ENCODE measurements around the gene SEC24C. TPM values are rescaled to one million over a fixed set of nuclear protein-coding genes. Genes with fewer than 3 reads are reported as not detected.
"Not testable (repeated sequence)": the region's sequence is repeated elsewhere in the genome, so short reads cannot be mapped to it uniquely, and the experiment has no call there.

Gene SEC24C
- polyA plus RNA-seq (2011; rRNA removed) (84.7 and 121 TPM in 2 replicates), polyA plus RNA-seq (2017; fragmentation: RNase III; extraction: RNeasy Plus Mini Kit Qiagen cat#74134 plus additional on column Dnase treatment) (52.6 to 54.3 TPM (median 54.1 TPM) in 3 replicates), polyA minus RNA-seq (2011; rRNA and poly(A)+ RNA removed) (139 and 162 TPM in 2 replicates)
- polyA plus RNA-seq (2012; cell fraction: cytosol; rRNA removed) = 44.8 and 58.3 TPM in 2 replicates
- 121 and 134 TPM in 2 replicates for polyA plus RNA-seq (2012; cell fraction: nucleus; rRNA removed)

GRCh38 chr10:73743905-73744663, at the start of gene SEC24C:
Gene SEC24C (plus strand): TSS chr10:73744372. CDS start chr10:73746833, 2,461 bp downstream.
- Histone ChIP-seq H3K27ac (peak within 1 kb of the TSS; percentile 90 to 94), H3K4me1 (peaks cover 35% of the 10 kb centered on the region), H3K9me3 (no peaks in the 10 kb centered on the region), H3K4me3 (peak within 1 kb of the TSS; percentile 72), H3K4me2 (peak within 1 kb of the TSS; percentile 95)
- peak; percentile 94 to 96 for ATAC-seq
- WGBS (ENCODE audit: missing lambda C conversion rate) = under 1% methylated on average over 36 of the region's 36 CpGs
- ChIA-PET CTCF (interaction anchor here (1.6 kb wide), 1 partner anchor 13 kb away, joined by 7 read pairs; no protein-coding TSS in a partner anchor), POLR2A (interaction anchor here (0.9 to 4.3 kb wide), 5 partner anchors 14 to 133 kb away, joined by 3 to 45 read pairs (median 4); partner anchors contain the start of gene CHCHD1)
- TF ChIP-seq POLR2A (IDR thresholded peaks at IDR 0.05; ENCODE audit: low read length) (peak; percentile 53), ZFP36 (IDR thresholded peaks at IDR 0.05; ENCODE audit: borderline replicate concordance, partially characterized antibody) (no peak), MAX (IDR thresholded peaks at IDR 0.05) (peak; percentile 64), POLR2AphosphoS2 (conservative IDR thresholded peaks at IDR 0.05; ENCODE audit: low read length) (no peak), FOXS1 (CRISPR knock-in tag; IDR thresholded peaks at IDR 0.05) (peak; percentile 31; the same call in 1 of the 2 replicates), GATA3 (IDR thresholded peaks at IDR 0.05; ENCODE audit: borderline replicate concordance) (peak; percentile 10; the same call in 1 of the 2 replicates), BHLHE40 (IDR thresholded peaks at IDR 0.05; ENCODE audit: low read depth, low read length) (no peak), KDM1A (IDR thresholded peaks at IDR 0.05; ENCODE audit: low read depth) (no peak), MAFK (IDR thresholded peaks at IDR 0.05; ENCODE audit: partially characterized antibody) (peak; percentile 97), KDM5A (IDR thresholded peaks at IDR 0.05) (0 out of 2 replicates have a peak, but pooled peaks have one; percentile 2), NFE2L2 (conservative IDR thresholded peaks at IDR 0.05; ENCODE audit: low read length) (no peak), REST (IDR thresholded peaks at IDR 0.05) (peak; percentile 26; the same call in 1 of the 2 replicates), MAZ (IDR thresholded peaks at IDR 0.05; ENCODE audit: borderline replicate concordance, low read depth, low read length) (peak; percentile 88; the same call in 1 of the 2 replicates), BCL3 (IDR thresholded peaks at IDR 0.05) (peak; percentile 65), PBX3 (IDR thresholded peaks at IDR 0.05) (peak; percentile 24; the same call in 1 of the 2 replicates), MYC (IDR thresholded peaks at IDR 0.05; ENCODE audit: borderline replicate concordance, low read length) (peak; percentile 84), EHF (CRISPR knock-in tag; IDR thresholded peaks at IDR 0.05) (0 out of 2 replicates have a peak, but pooled peaks have one; percentile 44), HMGXB4 (CRISPR knock-in tag; IDR thresholded peaks at IDR 0.05; ENCODE audit: borderline replicate concordance) (no peak), SREBF2 (IDR thresholded peaks at IDR 0.05) (no peak), JUN (IDR thresholded peaks at IDR 0.05) (peak; percentile 92 to 93; a peak in 3 of 5 replicates), FOSL2 (IDR thresholded peaks at IDR 0.05) (no peak), FOSL2 (CRISPR knock-in tag; IDR thresholded peaks at IDR 0.05) (peak; percentile 3; the same call in 1 of the 2 replicates), RAD21 (conservative IDR thresholded peaks at IDR 0.05 in 1 of 2, IDR thresholded peaks at IDR 0.05 in 1 of 2) (no peak), ATOH8 (CRISPR knock-in tag; IDR thresholded peaks at IDR 0.05; ENCODE audit: low read depth) (peak; percentile 34; the same call in 1 of the 2 replicates), E2F6 (IDR thresholded peaks at IDR 0.05; ENCODE audit: borderline replicate concordance, low read depth) (0 out of 2 replicates have a peak, but pooled peaks have one; percentile 13), HOXA7 (CRISPR knock-in tag; IDR thresholded peaks at IDR 0.05) (peak; percentile 65; the same call in 1 of the 2 replicates)
- FAIRE-seq = no peak
- peak; percentile 96 to 97 for DNase-seq (ENCODE audit: low read depth in 1 of 2, low spot score in 1 of 2)

- H3K9me3 ChIP-seq; DNase-seq (ENCODE audit: low read depth in 1 of 2, low spot score in 1 of 2); POLR2A ChIA-PET; CTCF ChIA-PET; FAIRE-seq; H3K4me1 ChIP-seq; H3K27ac ChIP-seq; H3K4me2 ChIP-seq; H3K4me3 ChIP-seq; ATAC-seq: not testable (repeated sequence)
Measured at GRCh38 chr10:73695302-73695701, 48.9 kb upstream of the SEC24C start.
